Mesothelial cell of epicardium (in vitro differentiated cells): ENCODE results near the gene STK32A. TPM values are rescaled to one million over a fixed set of nuclear protein-coding genes. Genes with fewer than 3 reads are reported as not detected.

Source experiments
- DNase-seq, 2 experiments: peaks; one replicate each; pipeline ENCODE4 v3.0.0; 2021; ENCODE audit warnings: low spot score in 2 of 2; ENCODE audit not compliant: unreplicated experiment in 2 of 2
- H3K27ac Mint-ChIP-seq: 2 replicates; pipeline ENCODE4 v1.8.0; 2021; ENCODE audit warnings: mixed read lengths
- H3K27me3 Mint-ChIP-seq: 2 replicates; pipeline ENCODE4 v1.8.0; 2021; ENCODE audit warnings: low read depth, mixed read lengths
- H3K36me3 Mint-ChIP-seq: 2 replicates; pipeline ENCODE4 v1.8.0; 2021; ENCODE audit warnings: mixed read lengths
- H3K4me1 Mint-ChIP-seq: 2 replicates; pipeline ENCODE4 v1.8.0; 2021; ENCODE audit warnings: mixed read lengths
- H3K4me3 Mint-ChIP-seq: 2 replicates; pipeline ENCODE4 v1.8.0; 2021; ENCODE audit warnings: mild to moderate bottlenecking, moderate library complexity, mixed read lengths
- H3K9me3 Mint-ChIP-seq: 2 replicates; pipeline ENCODE4 v1.8.0; 2021; ENCODE audit warnings: mixed read lengths
- CTCF ChIP-seq: fragments of 200-600 bp; sonication (generic); IDR thresholded peaks from one replicate; pipeline ENCODE4 v1.5.0; 2021; ENCODE audit warnings: antibody characterized with exemption; ENCODE audit not compliant: unreplicated experiment
- total RNA-seq: library from RNA; stranded (reverse); gene quantifications from 3 replicates; pipeline ENCODE4 v1.2.1, GENCODE V29; 2021

Gene STK32A
- total RNA-seq, 1 donor from 2014 or later: 3.5 TPM

- no peak for TF ChIP-seq CTCF
- H3K4me3 Mint-ChIP-seq: no peak overlapping the region
- no peaks in the 10 kb centered on the region for H3K4me1 Mint-ChIP-seq
- H3K36me3 Mint-ChIP-seq: no peaks in the 10 kb centered on the region
- no peak overlapping the region for H3K27ac Mint-ChIP-seq
- H3K27me3 Mint-ChIP-seq: peaks cover 24% of the 10 kb centered on the region
- H3K9me3 Mint-ChIP-seq: peaks cover 16% of the 10 kb centered on the region
- no peak for DNase-seq
These were observed 11.5 kb upstream of the STK32A start for GRCh38 chr5:147223343-147223742.

- H3K27ac Mint-ChIP-seq: no peak overlapping the region
- H3K9me3 Mint-ChIP-seq: peaks cover 11% of the 10 kb centered on the region
- no peak for TF ChIP-seq CTCF
- no peak for DNase-seq
- no peaks in the 10 kb centered on the region for H3K36me3 Mint-ChIP-seq
- H3K27me3 Mint-ChIP-seq: peaks cover 27% of the 10 kb centered on the region
- H3K4me3 Mint-ChIP-seq: no peak overlapping the region
- no peaks in the 10 kb centered on the region for H3K4me1 Mint-ChIP-seq
These were observed 10.7 kb upstream of the STK32A start for GRCh38 chr5:147223948-147224791.

DNA sequence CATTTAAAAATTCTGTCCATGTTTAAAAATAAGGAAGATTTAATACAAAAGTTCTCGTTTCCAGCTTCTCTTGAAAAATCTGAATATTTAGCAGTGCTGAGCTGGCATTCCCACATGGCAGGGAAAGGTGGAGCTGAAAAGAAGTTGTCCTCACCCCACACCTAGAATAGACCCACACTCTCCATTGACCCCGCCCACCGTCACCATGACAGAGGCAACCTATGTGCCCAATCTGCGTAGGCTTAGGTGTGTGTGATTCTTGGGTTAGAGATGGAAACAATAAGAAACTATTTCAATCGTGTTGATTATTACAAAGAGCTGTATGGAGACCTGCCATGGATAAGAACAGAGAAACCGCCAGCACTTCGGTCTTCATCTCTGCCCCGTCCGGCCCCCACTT is 8.9 kb upstream of the STK32A start:
- no peaks in the 10 kb centered on the region for H3K36me3 Mint-ChIP-seq
- H3K27ac Mint-ChIP-seq: no peak overlapping the region
- DNase-seq: no peak
- H3K9me3 Mint-ChIP-seq: peaks cover 11% of the 10 kb centered on the region
- no peak overlapping the region for H3K4me3 Mint-ChIP-seq
- H3K4me1 Mint-ChIP-seq: no peaks in the 10 kb centered on the region
- no peak for TF ChIP-seq CTCF
- peaks cover 36% of the 10 kb centered on the region for H3K27me3 Mint-ChIP-seq

GRCh38 chr5:147226512-147226911 is 8.3 kb upstream of the STK32A start:
- no peak for DNase-seq
- no peak for TF ChIP-seq CTCF
- peaks cover 16% of the 10 kb centered on the region for H3K9me3 Mint-ChIP-seq
- no peak overlapping the region for H3K4me3 Mint-ChIP-seq
- H3K27ac Mint-ChIP-seq: no peak overlapping the region
- H3K36me3 Mint-ChIP-seq: no peaks in the 10 kb centered on the region
- H3K27me3 Mint-ChIP-seq: peaks cover 41% of the 10 kb centered on the region
- no peaks in the 10 kb centered on the region for H3K4me1 Mint-ChIP-seq

DNA sequence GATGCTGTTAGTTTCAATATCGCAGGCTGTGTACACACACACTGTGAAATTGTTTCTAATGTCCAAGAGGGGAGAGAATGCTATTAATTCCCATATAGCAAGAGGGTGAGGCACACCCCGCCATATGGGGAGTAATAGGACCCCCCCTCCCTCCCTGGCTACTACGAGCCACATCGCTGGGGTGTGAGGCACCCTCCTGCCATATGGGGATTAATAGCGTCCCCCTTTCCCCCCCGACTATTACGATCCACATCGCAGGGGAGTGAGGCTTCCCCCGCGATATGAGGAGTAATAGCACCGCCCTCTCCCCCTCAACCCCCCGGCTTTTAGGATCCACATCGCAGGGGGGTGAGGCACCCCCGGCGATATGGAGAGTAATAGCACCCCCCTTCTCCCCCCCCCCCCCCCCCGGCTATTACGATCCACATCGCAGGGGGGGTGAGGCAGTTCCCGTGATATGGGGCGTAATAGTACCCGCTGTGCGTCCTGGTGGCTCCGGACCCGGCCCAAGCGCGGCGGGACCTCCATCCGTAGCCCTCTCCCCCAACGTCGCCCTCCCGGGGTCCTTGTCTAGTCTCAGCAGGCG is 494 bp upstream of the STK32A start:
- Mint-ChIP-seq H3K9me3 (peaks cover 6% of the 10 kb centered on the region), H3K4me3 (peak overlapping the region; percentile 69), H3K27ac (no peak overlapping the region), H3K27me3 (peaks cover 74% of the 10 kb centered on the region), H3K36me3 (no peaks in the 10 kb centered on the region), H3K4me1 (peaks cover 5% of the 10 kb centered on the region)
- no peak for DNase-seq
- no peak for TF ChIP-seq CTCF
